Testis (tissue), 2 donors: ENCODE measurements around the gene VPREB1.
"Not testable (repeated sequence)": the region's sequence is repeated elsewhere in the genome, so short reads cannot be mapped to it uniquely, and the experiment has no call there.

ENCODE experiments used
- CTCF ChIP-seq, 3 experiments: fragments of 450-650 bp in 2 of 3; fragments of 200-600 bp in 1 of 3; sonication (generic) in 1 of 3; IDR thresholded peaks; one replicate each; pipeline ENCODE4 v1.5.1; 2016 to 2019; ENCODE audit warnings: antibody characterized with exemption in 3 of 3, mild to moderate bottlenecking in 2 of 3, moderate library complexity in 1 of 3
- POLR2A ChIP-seq: fragments of 450-650 bp; IDR thresholded peaks from one replicate; pipeline ENCODE4 v1.6.1; 2017; ENCODE audit warnings: antibody characterized with exemption, mild to moderate bottlenecking, moderate library complexity

- not testable (repeated sequence) for TF ChIP-seq CTCF (IDR thresholded peaks at IDR 0.05); POLR2A
Measured at GRCh38 chr22:22258597-22259415, 14.2 kb downstream of the VPREB1 start.
